HepG2 (cell line): ENCODE measurements around the gene RGS10. TPM values are rescaled to one million over a fixed set of nuclear protein-coding genes. Genes with fewer than 3 reads are reported as not detected.

Experiments used
- ATAC-seq: fragments of 200-7000 bp; cut with Tn5 transposase; 3 replicates; pipeline ENCODE4 v1.9.1; 2020; ENCODE audit warnings: mild to moderate bottlenecking, moderate library complexity
- BruUV-seq: library from RNA; stranded (reverse); fragments of 400-500 nt; replicated peaks from 2 replicates; lab custom pipeline; 2021; lab: Mats Ljungman, UMichigan
- CTCF ChIA-PET: fragments of 300-600 bp; formaldehyde crosslinking; extraction: SDS; loops from one replicate; lab custom pipeline; 2021; ENCODE audit warnings: low total read pairs, inconsistent platforms, low intra/inter-chr PET ratio; lab: Yijun Ruan, JAX
- POLR2A ChIA-PET: fragments of 350-600 bp; sonication (Branson Sonifier 250); formaldehyde crosslinking; loops from one replicate; lab custom pipeline; 2020; ENCODE audit warnings: antibody characterized with exemption, inconsistent platforms; lab: Yijun Ruan, JAX
- DNase-seq: peaks from one replicate; pipeline ENCODE4 v3.0.0-alpha.2; 2015; ENCODE audit warnings: low spot score
- FAIRE-seq: peaks from 3 replicates; lab custom pipeline; 2011; peaks lifted over from hg19 to GRCh38; lab: Jason Lieb, UNC
- H2AFZ ChIP-seq: one replicate; pipeline ENCODE4 v1.6.1; 2011; ENCODE audit warnings: low read length, inconsistent platforms
- H3K27ac ChIP-seq: fragments of 300-600 bp; 3 replicates; pipeline ENCODE4 v1.8.0; 2011; ENCODE audit warnings: mixed run types, mild to moderate bottlenecking, mixed read lengths, low read length, inconsistent platforms; ENCODE audit not compliant: insufficient read depth; ENCODE audit errors: extremely low read length
- H3K27me3 ChIP-seq, 2 experiments: fragments of 200-600 bp in 1 of 2; 2 replicates in 1 of 2; 3 replicates in 1 of 2; pipeline versions ENCODE4 v1.6.0 to v1.8.0; 2011; ENCODE audit warnings: low read length in 2 of 2, mild to moderate bottlenecking in 2 of 2, moderate library complexity in 2 of 2, inconsistent platforms in 1 of 2; ENCODE audit not compliant: insufficient read depth in 2 of 2, control insufficient read depth in 1 of 2
- H3K36me3 ChIP-seq, 2 experiments: fragments of 200-600 bp in 1 of 2; replicated peaks in 1 of 2; 2 replicates in 1 of 2; 3 replicates in 1 of 2; pipeline versions ENCODE4 v1.5.1 to v1.8.0; 2011; ENCODE audit warnings: low read length in 2 of 2, inconsistent platforms in 1 of 2; ENCODE audit not compliant: insufficient read depth in 2 of 2, control insufficient read depth in 1 of 2
- H3K4me1 ChIP-seq: 2 replicates; pipeline ENCODE4 v1.5.1; 2012; ENCODE audit warnings: low read length, inconsistent platforms; ENCODE audit not compliant: insufficient read depth
- H3K4me2 ChIP-seq: 2 replicates; pipeline ENCODE4 v1.6.0; 2011; ENCODE audit warnings: low read depth, low read length, inconsistent platforms
- H3K4me3 ChIP-seq, 3 experiments: fragments of 200-600 bp in 1 of 3; sonication (generic), shearing (Covaris generic) in 1 of 3; replicated peaks in 1 of 3; 2 replicates each; pipeline ENCODE4 v1.5.1; 2011 to 2016; ENCODE audit warnings: low read length in 3 of 3, inconsistent platforms in 2 of 3, low read depth in 2 of 3, mild to moderate bottlenecking in 2 of 3, control low read depth in 1 of 3, mixed read lengths in 1 of 3; ENCODE audit not compliant: insufficient read depth in 1 of 3
- H3K79me2 ChIP-seq: one replicate; pipeline ENCODE4 v1.6.1; 2011; ENCODE audit warnings: low read length, inconsistent platforms; ENCODE audit not compliant: insufficient read depth
- H3K9ac ChIP-seq: 2 replicates; pipeline ENCODE4 v1.6.0; 2011; ENCODE audit warnings: mild to moderate bottlenecking, low read depth, low read length, inconsistent platforms; ENCODE audit not compliant: insufficient read depth
- H3K9me3 ChIP-seq: 2 replicates; pipeline ENCODE4 v1.5.1; 2012; ENCODE audit warnings: mild to moderate bottlenecking, low read length
- H4K20me1 ChIP-seq: 2 replicates; pipeline ENCODE4 v1.6.0; 2011; ENCODE audit warnings: inconsistent platforms, mild to moderate bottlenecking, low read length, moderate library complexity; ENCODE audit not compliant: insufficient read depth
- CHCHD3 ChIP-seq: sonication (generic); formaldehyde crosslinking; IDR thresholded peaks from 2 replicates; pipeline ENCODE4 v1.8.0; 2022; ENCODE audit warnings: mild to moderate bottlenecking, missing genetic modification reagents, moderate library complexity
- ELF3 ChIP-seq: IDR thresholded peaks from 2 replicates; pipeline ENCODE4 v1.6.1; 2016; ENCODE audit warnings: missing genetic modification reagents, missing compliant biosample characterization
- NCOA5 ChIP-seq: sonication (generic); formaldehyde crosslinking; IDR thresholded peaks from 2 replicates; pipeline ENCODE4 v1.4.0; 2020; ENCODE audit warnings: missing genetic modification reagents
- ZNF737 ChIP-seq: sonication (generic); formaldehyde crosslinking; IDR thresholded peaks from 2 replicates; pipeline ENCODE4 v1.5.0; 2020; ENCODE audit warnings: missing genetic modification reagents, mild to moderate bottlenecking, borderline replicate concordance
- WGBS: methylation state at CpG from one replicate; pipeline ENCODE4 v1.1.6; 2017; ENCODE audit warnings: low lambda C conversion rate; 5-methylcytosine and 5-hydroxymethylcytosine counted together
- in situ Hi-C: cut with HindIII; loops from 2 replicates; pipeline ENCODE4 v1.10.0; 2017; ENCODE audit warnings: low pct_unique_long_range_greater_than_20kb; ENCODE audit not compliant: extremely low pct_ligation_motif_present
- intact Hi-C: fragments of 100-400 bp; cut with micrococcal nuclease; formaldehyde crosslinking; loops from one replicate; pipeline ENCODE4 v1.10.0; 2022; ENCODE audit not compliant: unreplicated experiment
- polyA plus RNA-seq, 8 experiments: library from polyadenylated mRNA; depleted of rRNA in 3 of 8; stranded (reverse) in 7 of 8; unstranded in 1 of 8; fragments of >200 nt; fragmentation: Illumina TruSeq in 4 of 8; extraction: Trizol in 4 of 8; gene quantifications; 2 replicates each; pipeline versions ENCODE4 v1.2.1 to v1.2.3, GENCODE V29; 2011 to 2016; ENCODE audit warnings: low read depth in 4 of 8, missing spikeins in 1 of 8, mixed read lengths in 1 of 8; ENCODE audit not compliant: insufficient read depth in 1 of 8
- total RNA-seq, 5 experiments: library from RNA; depleted of rRNA; stranded (reverse); fragments of >200 nt; fragmentation: Illumina TruSeq; extraction: Trizol; gene quantifications; 2 replicates each; pipeline ENCODE4 v1.2.3, GENCODE V29; 2016; ENCODE audit warnings: low read depth in 1 of 5
- TF ChIP-seq, protein P1 (sequence below): sonication (generic); formaldehyde crosslinking; IDR thresholded peaks from 2 replicates; pipeline ENCODE4 v1.9.0; 2021; ENCODE audit warnings: missing genetic modification reagents, borderline replicate concordance
- TF ChIP-seq, protein P2 (sequence below): sonication (generic); formaldehyde crosslinking; IDR thresholded peaks from 2 replicates; pipeline ENCODE4 v1.5.0; 2020; ENCODE audit warnings: missing genetic modification reagents

RGS10 gene
- total and polyA plus RNA-seq, 2 of the 13 experiments (the other 11 are each of a cell fraction or from before 2014, with no cell fraction given): 1.7 to 5.1 TPM

DNA sequence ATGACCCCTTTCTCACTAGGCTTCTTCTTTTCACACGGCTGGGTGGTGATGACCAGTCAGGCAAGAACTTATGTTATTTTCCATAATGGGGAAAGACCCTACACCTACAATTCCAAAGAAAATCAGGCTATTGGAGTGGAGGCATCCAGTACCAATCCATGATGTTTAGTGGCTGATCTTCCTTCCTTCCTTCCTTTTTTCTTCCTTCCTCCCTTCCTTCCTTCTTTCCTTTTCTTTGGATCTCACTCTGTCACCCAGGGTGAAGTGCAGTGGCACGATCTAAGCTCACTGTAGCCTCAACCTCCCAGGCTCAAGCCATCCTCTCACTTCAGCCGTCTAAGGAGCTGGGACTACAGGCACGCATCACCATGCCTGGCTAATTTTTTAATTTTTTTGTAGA lies 2.5 kb downstream of the RGS10 start:
- Histone ChIP-seq H3K9me3 (no peaks in the 10 kb centered on the region), H4K20me1 (no peaks in the 10 kb centered on the region), H3K79me2 (no peaks in the 10 kb centered on the region), H3K4me3 (no peak overlapping the region), H3K4me1 (peaks cover 31% of the 10 kb centered on the region), H3K27me3 (peaks cover 6 to 37% of the 10 kb centered on the region in 2 experiments; a peak in 4 of 5 replicates), H3K27ac (no peak overlapping the region), H3K4me2 (no peak overlapping the region), H3K9ac (no peak overlapping the region), H2AFZ (no peak overlapping the region), H3K36me3 (no peaks in the 10 kb centered on the region)
- TF ChIP-seq, protein P1, sequence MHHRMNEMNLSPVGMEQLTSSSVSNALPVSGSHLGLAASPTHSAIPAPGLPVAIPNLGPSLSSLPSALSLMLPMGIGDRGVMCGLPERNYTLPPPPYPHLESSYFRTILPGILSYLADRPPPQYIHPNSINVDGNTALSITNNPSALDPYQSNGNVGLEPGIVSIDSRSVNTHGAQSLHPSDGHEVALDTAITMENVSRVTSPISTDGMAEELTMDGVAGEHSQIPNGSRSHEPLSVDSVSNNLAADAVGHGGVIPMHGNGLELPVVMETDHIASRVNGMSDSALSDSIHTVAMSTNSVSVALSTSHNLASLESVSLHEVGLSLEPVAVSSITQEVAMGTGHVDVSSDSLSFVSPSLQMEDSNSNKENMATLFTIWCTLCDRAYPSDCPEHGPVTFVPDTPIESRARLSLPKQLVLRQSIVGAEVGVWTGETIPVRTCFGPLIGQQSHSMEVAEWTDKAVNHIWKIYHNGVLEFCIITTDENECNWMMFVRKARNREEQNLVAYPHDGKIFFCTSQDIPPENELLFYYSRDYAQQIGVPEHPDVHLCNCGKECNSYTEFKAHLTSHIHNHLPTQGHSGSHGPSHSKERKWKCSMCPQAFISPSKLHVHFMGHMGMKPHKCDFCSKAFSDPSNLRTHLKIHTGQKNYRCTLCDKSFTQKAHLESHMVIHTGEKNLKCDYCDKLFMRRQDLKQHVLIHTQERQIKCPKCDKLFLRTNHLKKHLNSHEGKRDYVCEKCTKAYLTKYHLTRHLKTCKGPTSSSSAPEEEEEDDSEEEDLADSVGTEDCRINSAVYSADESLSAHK (CRISPR knock-in tag): no peak
- no peak for TF ChIP-seq CHCHD3 (CRISPR knock-in tag)
- TF ChIP-seq ELF3 (CRISPR knock-in tag): no peak
- no peak for TF ChIP-seq ZNF737 (CRISPR knock-in tag)
- TF ChIP-seq, protein P2, sequence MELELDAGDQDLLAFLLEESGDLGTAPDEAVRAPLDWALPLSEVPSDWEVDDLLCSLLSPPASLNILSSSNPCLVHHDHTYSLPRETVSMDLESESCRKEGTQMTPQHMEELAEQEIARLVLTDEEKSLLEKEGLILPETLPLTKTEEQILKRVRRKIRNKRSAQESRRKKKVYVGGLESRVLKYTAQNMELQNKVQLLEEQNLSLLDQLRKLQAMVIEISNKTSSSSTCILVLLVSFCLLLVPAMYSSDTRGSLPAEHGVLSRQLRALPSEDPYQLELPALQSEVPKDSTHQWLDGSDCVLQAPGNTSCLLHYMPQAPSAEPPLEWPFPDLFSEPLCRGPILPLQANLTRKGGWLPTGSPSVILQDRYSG (CRISPR knock-in tag): no peak
- TF ChIP-seq NCOA5 (CRISPR knock-in tag): no peak
- ChIA-PET CTCF (no interaction called here), POLR2A (no interaction called here)
- in situ Hi-C loops (loop anchor here (5.0 to 25.0 kb wide), 2 partner anchors 38 to 353 kb away; partner anchors contain the start of gene PRDX3), intact Hi-C loops (loop anchor here (5.0 kb wide), 1 partner anchor 43 kb away; no protein-coding TSS in a partner anchor)
- WGBS: 64% methylated on average over 4 of the region's 4 CpGs
- FAIRE-seq (no peak), ATAC-seq (no peak), DNase-seq (no peak)
- BruUV-seq: no TSS peak
